Stimulated activated CD8-positive, alpha-beta memory T cell treated with anti-CD3 and anti-CD28 coated beads, Interleukin-7, amount 100 ng/mL, for 4 hours (primary cell): ENCODE results near the gene AGBL5.

Experiments
- DNase-seq, 2 donors: peaks; one replicate each; pipeline ENCODE4 v3.0.0-alpha.2; 2020; ENCODE audit warnings: low read depth in 2 of 2

AGBL5 gene

DNA sequence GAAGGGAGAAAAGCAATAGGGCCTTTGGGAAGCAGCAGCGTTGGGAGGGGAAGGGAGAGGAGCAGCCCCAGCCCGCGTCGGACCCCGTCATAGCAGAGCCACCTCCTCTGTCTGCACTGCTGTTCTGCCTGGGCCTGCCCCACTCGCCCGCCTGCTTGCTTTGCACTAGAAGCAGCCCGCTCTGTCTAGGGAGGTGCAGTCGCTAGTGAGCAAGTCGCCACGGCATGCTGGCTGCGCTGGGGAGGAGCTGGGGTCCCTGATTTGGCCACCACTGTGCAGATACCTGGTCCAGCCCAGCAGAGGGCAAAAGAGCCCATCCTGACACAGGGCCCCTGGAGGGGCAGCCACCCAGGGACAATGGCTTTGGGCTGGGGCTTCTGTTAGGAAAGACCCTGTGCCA is 26.7 kb upstream of the AGBL5 start:
- DNase-seq, result no peak

DNA sequence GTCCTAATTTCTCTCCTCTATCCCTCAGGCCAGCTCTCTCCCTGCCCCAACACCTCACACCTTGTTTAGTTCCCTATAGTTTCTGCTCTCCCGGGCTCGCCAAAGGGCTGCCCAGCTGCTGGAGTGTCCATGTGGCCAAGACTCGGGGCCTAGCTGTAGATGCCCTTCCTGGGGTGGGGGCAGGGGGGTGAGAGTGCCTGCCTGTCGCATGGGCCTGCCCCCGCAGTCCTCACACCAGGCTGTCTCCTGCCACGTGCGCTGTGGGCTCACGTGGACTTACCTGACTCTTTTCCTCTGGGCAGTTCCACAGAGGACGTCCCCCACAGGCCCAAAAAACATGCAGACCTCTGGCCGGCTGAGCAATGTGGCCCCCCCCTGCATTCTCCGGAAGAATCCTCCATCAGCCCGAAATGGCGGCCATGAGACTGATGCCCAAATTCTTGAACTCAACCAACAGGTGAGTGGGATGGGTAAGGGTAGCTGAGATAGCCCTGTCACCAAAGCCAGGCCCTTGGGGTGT is 26.1 kb upstream of the AGBL5 start:
- no peak for DNase-seq

DNA sequence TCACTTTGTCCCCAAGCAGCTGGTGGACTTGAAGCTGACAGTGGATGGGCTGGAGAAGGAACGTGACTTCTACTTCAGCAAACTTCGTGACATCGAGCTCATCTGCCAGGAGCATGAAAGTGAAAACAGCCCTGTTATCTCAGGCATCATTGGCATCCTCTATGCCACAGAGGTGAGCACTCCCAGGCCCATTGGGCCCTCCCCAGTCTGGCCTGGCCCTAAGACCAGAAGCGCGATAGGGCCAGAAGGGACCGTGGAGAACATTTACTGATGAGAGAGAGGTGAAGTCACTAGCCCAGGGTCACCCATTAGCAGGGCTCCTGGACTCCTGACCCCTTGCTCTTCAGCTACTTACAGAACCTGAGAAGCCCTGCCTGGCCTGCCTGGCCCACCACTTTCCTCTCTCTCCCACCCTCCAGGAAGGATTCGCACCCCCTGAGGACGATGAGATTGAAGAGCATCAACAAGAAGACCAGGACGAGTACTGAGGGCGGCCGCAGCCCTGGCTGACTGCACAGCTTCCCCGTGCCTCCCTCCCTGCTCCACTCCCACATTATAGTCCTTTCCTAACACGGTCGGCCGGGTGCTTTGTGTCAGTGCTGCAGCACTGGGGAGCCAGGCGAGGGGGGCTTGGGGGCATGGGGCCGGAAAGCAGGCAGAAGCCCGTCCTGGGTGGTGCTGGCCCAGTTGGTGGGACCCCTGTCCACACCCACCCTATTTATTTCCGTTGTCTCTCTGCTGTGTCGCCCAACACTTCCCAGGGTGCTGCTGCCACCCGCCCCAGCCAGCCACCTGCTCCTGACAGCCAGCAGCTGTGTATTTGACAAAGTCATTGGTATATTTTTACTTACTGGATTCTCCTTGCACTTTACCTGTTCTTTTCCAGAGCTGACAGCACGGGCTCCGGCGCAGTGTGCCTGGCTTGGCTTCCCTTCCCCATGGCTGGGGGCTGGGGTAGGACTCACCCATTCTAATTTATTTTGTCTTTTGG is 25.3 kb upstream of the AGBL5 start:
- DNase-seq, result no peak

DNA sequence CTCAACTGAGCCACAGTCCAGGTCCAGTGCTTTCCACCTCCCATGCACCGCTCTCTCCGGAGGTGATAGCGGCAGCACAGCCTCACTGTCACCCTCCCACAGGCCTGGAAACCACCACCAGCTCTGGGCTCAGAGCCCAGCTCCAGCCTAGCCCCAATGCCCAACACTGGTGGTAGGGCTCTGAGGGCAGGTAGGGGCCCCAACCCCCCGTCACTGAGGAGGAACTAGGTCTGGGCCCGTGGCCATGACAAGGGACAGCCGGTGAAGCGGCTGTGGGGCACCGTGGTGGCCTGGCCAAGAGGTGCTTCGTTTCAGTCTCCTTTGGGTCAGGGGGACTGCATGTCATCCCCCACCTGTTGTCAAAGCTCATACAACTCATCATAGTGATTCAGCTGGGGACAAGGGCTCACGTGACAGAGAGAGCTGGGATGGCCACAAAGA is 24.2 kb upstream of the AGBL5 start:
- DNase-seq, result no peak

DNA sequence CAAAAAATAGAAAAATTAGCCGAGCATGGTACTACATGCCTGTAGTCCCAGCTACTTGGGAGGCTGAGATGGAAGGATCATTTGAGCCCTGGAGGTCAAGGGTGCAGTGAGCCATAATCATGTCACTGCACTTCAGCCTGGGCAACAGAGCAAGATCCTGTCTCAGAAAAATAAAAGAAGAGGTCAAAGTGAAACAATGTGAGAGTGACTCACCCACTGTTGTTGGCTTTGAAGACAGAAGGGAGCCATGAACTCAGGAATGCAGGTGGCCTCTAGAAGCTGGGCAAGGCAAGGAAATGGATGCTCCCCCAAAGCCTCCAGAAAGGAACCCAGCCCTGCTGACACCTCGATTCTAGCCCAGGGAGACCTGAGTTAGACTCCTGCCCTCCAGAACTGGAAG is 22.4 kb upstream of the AGBL5 start:
- no peak for DNase-seq

DNA sequence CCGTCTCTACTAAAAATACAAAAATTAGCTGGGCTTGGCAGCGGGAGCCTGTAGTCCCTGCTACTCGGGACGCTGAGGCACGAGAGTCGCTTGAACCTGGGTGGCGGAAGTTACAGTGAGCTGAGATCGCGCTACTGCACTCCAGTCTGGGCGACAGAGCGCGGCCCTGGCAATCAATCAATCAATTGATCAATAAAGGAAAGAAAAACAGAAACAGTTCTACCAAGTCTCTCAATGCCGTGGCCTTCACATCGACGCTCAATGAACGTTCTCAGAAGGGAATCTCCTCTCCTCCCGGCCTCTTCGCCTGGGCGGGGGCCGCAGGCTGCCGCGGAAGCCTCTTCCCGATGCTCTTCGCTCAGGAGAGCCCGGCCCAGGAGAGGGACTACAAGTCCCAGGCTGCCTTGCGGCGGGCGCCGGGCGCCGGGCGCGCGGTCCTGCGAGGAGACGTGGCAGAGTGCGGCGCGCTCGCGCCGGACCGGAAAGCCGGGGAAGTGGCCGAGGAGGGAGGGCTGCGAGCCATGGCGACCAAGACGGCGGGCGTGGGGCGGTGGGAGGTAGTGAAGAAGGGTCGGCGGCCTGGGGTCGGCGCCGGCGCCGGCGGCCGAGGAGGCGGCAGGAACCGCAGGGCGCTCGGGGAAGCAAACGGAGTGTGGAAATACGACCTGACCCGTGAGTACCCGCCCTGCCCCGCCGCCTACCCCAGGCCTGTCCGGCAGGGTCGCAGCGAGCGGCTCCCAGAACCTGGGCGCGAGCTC is 18.8 kb upstream of the AGBL5 start, which contains the start of gene TMEM214:
TSS of gene TMEM214 (plus strand) at position 471 of the 758 bp plus-strand sequence. CDS start at position 522, 51 bp downstream.
- peak; percentile 48 to 75 for DNase-seq

DNA sequence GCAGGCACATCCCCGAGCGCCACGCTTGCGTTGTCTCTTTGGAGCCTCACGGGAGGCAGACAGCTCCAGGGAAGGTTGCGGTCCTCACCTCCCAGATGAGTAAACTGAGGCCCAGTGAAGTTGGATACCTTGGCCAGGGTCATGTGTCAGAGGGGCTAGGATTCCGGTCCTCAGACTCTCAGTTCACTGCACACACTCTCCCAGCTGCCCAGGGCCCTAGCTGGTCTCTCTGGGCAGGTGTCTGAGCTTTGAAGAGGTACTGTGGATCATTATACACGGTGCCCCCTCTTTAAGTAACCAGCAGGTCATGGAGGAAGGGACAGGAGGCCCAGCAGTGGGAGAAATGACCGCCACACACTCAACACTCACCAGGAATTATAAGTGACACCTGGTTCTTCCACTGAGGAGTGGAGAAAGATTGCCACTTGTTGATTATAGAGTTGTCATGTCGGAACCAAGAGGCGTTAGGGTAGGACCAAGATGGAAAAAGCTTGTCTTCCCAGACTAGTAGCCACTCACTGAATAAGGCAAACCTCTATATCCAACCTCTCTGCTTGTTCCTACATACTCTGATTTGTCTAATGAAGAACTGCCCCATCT is 18.1 kb upstream of the AGBL5 start:
- DNase-seq, result no peak

DNA sequence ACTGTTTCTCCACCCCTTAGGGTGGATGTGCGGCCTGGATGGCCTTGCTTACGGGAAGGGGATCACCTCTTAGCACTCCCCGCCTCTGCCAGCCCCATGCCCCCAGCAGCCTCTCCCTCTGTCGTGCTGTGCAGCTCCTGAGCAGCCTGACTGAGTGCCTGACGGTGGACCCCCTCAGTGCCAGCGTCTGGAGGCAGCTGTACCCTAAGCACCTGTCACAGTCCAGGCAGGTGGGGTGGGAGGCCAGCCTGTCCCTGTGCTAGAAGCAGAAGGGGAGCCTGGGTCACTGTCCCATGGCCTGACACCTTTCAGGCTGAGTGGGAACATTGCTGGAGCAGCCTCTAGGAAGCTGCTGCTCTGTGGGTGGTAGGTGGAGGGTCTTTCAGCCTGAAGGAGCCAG is 13.5 kb upstream of the AGBL5 start:
- no peak for DNase-seq

DNA sequence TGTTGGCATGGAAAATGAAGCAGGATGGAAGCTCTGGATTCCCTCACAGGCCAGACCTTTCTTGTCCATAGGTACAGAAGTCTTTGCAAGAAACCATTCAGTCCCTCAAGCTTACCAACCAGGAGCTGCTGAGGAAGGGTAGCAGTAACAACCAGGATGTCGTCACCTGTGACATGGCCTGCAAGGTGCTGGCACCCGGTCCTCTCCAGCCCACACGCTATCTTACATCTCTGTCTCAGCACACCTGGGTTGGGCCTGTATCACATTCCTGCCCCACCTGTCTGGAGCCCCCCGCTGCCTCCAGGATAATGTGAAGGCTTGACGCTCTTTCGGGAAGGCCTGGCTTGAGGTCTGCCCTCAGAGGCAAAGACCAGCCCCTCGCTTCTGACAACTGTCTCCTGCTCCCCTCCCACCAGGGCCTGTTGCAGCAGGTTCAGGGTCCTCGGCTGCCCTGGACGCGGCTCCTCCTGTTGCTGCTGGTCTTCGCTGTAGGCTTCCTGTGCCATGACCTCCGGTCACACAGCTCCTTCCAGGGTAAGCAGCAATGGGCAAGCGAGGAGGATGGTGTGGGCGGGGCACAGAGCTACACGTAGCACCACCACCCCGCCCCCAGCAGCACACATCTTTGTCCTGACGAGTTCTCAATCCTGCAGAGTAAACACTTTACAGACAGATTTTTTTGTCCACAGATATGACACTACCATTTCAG is 12.7 kb upstream of the AGBL5 start:
- DNase-seq, result no peak

DNA sequence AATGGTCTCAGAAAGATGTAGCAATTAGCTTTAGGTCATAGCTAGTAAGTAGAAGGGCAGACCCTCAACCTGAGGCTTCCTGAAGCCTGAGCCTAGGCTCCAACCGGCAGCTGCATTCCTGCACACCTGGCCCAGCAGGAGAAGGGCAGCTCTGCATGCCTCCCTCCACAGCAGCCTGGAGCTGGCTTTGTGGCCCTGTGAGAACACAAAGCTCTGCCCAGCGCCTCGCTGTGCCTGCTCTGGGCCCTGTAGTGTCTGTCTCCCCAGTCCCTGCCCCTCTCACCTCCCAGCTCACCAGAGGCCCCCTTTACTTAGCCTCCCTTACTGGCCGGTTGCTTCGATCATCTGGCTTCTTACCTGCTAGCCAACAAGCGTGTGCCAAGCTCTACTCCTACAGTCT is 12.0 kb upstream of the AGBL5 start:
- no peak for DNase-seq

DNA sequence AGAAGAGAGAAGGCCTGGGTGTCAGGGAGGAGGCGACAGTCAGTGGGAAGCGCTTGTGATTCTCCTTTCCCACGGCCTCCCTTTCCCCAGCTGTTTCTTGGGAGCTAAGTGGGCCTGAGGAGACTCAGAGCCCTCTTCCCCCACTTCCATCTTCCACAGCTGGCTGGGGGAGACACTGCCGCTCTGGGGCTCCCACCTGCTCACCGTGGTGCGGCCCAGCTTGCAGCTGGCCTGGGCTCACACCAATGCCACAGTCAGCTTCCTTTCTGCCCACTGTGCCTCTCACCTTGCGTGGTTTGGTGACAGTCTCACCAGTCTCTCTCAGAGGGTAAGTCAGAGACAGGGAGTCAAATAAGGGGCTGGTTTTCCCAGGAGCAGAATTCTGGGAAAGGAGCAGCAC is 11.6 kb upstream of the AGBL5 start:
- DNase-seq, result no peak

DNA sequence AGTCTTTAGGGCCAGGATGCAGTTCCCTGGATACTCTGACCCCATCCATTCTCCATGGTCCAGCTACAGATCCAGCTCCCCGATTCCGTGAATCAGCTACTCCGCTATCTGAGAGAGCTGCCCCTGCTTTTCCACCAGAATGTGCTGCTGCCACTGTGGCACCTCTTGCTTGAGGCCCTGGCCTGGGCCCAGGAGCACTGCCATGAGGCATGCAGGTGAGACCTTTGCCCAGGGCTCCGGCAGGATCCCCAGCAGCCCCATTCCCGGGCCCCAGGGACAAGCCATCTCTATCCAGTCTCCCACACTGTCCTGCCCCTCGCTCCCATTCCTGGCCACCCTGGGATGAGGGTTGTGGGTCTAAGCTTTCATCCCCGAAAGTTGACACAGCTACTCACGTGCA is 11.2 kb upstream of the AGBL5 start:
- DNase-seq, result no peak

DNA sequence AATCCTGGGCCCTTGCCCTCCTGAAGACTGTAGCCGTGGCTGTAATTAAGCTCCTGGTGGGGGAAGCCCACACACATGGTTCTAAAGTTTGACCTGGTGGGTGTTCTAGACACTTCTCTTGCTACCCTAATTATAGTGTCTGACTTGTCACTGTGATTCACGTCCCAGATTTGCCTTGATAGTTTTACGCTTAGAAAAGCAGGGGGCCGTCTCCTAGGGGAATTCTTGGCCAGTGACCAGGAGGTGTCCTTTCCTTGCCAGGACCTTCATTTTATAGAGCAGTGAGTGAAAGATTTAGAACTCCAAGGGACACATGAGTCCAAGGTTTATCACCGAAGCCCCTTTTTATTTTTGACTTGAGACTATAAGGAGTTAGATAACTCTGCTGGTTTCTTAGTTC is 9.7 kb upstream of the AGBL5 start:
- no peak for DNase-seq

DNA sequence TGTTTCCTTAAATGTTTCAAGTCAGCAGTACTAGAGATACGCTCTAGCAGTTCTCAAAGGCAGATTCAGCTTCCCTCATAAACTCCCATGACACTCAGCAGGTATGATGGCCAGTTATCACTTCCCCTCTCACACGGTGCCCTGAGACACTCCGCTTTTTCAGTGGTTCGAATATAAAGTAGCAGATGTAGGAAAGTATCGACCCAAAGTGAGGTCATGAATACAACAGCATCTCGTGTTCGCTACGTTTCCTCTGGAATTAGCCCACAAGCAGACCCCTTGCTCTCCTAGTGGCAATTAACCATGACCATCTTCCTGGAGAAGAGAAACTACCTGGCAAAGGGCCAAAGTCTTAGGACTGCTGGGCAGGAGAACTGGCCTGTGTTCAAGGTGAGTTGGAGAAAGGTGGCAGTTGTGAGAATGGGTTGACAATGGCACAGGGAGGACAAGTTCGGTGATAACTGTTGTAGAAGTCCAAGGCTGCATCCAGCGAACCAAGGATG is 9.3 kb upstream of the AGBL5 start:
- no peak for DNase-seq

DNA sequence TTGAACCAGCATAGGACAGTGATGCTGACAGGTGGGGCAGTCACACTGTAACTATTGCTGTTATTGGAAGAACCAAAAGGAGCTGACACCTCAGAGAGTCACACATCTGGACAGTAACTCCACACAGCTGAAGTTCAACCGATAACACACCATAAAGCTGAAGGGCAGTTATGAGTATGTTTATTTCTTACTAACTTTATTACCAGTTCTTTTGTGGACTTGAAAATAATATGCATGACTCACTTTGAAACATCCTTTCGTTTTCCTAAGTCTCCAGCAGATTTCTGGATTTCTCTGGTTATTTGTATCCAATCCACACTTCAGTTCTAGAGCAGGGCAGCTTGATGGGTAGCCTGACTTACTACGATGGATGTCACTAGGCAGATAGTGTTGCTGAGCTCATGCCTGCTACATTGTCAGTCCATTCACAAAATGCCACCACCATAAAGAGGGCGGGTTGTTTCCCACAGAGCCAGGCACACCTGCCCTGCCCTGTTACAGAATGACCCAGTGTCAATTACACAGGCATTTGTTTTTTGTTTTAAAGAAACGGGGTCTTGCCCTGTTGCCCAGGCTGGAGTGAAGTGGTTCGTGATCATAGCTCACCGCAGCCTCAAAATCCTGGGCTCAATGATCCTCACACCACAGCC is 8.4 kb upstream of the AGBL5 start:
- no peak for DNase-seq

DNA sequence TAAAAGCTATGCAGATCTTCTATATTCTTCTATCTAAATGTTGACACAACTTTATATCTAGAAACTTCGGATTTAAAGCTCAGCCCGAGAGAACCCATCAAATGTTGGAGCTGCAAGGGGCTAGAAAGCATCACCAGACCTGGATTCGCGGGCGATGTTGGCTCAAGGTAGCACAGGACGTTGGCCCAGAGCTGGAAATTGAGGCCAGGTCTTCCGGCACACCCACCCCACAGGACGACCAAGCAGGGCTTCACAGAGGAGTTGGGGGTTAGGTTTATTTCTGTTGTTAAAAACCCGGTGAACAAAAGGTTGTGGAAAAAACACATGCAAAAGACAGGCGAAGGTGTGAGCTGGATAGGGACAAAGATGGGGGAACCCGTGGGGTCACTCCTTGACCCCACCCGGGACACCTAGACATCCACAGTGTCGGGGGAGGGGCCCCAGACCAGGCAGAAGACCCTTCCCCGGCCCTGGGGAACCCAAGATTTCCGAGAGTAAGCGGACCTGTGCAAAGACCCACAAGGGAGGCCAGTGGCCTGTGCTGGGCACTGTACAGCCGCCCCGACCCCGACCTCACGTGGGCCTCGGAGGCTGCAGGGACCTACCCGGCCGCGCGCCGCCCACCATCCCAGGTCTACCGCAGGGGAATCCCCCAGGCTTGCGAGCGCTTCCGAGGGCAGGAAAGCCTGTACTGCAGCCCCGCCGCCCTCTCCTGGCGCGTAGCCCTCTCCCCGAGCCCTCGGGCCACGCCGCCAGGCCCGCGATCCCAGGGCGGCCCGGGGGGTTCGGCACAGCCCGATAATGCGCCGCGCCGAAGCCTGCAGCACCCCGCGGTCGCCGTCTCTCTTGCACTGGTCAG is 1.8 kb upstream of the AGBL5 start:
- DNase-seq, result peak; percentile 34 to 72

DNA sequence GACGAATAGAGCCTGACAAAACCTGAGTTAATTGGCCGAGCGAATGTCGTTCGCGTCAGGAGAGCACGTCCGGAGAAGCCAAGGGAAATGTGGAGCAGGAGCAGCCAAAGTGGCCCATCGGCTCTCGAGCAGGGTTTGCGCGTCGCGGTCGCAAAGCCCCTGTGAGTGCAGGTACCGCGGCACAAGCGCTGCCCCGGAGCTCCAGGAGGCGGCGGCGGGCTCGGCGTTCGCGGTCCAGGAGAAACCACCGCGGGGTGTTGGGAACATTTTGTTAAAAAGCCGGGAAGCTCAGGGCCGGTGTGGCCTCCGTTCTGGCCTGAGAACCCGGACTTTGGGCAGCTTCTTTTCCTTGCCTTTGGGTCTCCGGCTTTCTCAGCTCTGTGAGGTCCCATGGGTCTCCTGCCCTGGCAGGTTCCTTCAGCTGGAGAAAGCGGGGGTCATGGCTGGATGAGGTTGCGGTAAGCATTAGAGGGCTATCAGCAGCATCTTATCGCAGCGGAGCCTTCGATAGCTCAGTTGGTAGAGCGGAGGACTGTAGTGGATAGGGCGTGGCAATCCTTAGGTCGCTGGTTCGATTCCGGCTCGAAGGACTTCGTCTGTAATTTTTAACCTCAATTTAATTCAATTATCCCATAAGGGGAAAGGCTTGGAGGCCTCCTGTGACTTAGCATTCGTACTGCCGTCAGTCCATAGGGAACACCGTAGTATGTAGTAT is 1.0 kb upstream of the AGBL5 start:
- peak; percentile 79 to 87 for DNase-seq

DNA sequence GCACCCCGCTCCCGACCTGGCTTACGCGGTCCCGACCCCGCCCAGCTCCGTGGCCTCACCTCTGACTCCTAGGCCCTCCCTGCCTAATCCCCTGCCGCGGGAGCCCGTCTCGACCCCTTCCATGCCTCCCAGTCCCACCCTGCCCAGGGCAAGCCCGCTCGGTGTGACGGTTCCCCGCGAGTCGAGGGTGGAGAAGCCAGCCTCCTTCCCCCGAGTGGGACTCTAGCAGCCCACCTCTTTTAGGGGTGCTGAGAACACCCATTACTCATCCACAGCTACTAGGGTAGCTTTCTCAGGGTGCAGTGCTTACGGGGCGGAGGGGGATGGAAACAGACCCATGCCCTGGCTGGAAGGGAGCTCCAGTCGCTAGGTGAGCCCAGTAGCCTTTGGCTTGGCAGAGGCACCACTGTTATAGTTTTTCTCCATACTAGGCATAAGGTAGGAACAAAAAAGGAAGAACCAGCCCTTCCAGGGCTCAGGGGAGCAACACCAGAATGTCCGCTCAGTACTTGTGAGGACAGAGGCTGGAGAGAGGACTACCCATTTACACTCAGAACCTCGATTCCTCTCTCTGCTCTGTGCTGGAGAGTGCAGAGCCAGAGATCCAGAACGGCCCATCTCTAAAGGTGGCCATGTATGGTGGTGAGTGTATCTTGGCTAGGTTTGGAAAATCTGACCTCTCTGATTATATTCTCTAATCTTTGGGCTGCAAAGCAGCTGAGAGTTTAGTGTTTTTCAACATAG is 606 bp downstream of the AGBL5 start:
- no peak for DNase-seq
